GDM1 (cell line): ENCODE data around the gene PTPRN2.
"Not testable (repeated sequence)": the region's sequence is repeated elsewhere in the genome, so short reads cannot be mapped to it uniquely, and the experiment has no call there.

Experiments
- DNase-seq: peaks from one replicate; lab custom pipeline; 2025; lab: John Stamatoyannopoulos, UW

PTPRN2 gene

GRCh38 chr7:157923903-157924630 is 663.6 kb downstream of the PTPRN2 start:
- DNase-seq, result no peak

GRCh38 chr7:157922576-157922975 is 665.0 kb downstream of the PTPRN2 start:
- no peak for DNase-seq

GRCh38 chr7:157918326-157919080 is 669.1 kb downstream of the PTPRN2 start:
- no peak for DNase-seq

- no peak for DNase-seq
Measured at GRCh38 chr7:157916946-157917640, 670.5 kb downstream of the PTPRN2 start.

DNA sequence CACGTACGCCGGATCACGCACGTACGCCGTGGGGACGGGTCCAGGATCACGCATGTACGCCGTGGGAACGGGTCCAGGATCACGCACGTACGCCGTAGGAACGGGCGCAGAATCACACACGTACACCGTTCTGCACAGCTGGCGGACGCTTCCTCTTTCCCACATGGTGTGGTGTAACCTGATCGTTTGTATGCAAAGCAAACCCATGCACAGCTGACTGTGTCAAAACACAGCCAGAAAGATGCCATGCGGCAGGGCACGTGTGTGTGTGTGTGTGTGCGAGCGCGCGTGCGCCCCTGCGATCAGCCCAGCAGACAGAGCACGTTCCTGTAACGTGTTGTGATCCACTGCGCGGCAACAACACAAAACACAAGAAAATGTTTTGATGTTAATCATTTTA is 677.2 kb downstream of the PTPRN2 start:
- DNase-seq, result no peak

GRCh38 chr7:157910045-157910444 is 677.6 kb downstream of the PTPRN2 start:
- not testable (repeated sequence) for DNase-seq

- DNase-seq, result no peak
Measured at GRCh38 chr7:157909370-157909769, 678.3 kb downstream of the PTPRN2 start.

- no peak for DNase-seq
Measured at GRCh38 chr7:157908006-157908782, 679.4 kb downstream of the PTPRN2 start.

GRCh38 chr7:157907091-157907490 is 680.5 kb downstream of the PTPRN2 start:
- no peak for DNase-seq

DNA sequence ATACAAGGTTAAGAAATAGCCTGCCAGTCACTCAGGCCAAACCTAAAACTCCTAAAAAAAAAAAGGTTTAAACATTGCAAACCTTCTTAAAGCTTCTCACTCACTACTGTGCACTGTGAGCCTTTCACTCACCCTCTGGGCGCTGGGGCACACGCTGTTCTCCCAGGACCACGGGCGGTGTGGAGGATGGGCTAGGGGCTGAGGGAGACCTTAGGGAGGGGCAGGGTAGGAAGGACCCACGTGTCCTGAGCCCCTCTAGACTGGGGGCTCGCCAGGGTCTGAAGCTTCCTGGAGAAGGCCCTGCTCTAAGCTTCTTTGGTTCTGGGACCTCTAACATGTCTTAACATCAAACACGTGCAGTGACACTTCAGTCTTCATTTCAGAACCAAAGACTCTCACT is 681.0 kb downstream of the PTPRN2 start:
- no peak for DNase-seq

- DNase-seq, result no peak
Measured at GRCh38 chr7:157905651-157906461, 681.8 kb downstream of the PTPRN2 start.

GRCh38 chr7:157904866-157905570 is 682.6 kb downstream of the PTPRN2 start:
- no peak for DNase-seq

DNA sequence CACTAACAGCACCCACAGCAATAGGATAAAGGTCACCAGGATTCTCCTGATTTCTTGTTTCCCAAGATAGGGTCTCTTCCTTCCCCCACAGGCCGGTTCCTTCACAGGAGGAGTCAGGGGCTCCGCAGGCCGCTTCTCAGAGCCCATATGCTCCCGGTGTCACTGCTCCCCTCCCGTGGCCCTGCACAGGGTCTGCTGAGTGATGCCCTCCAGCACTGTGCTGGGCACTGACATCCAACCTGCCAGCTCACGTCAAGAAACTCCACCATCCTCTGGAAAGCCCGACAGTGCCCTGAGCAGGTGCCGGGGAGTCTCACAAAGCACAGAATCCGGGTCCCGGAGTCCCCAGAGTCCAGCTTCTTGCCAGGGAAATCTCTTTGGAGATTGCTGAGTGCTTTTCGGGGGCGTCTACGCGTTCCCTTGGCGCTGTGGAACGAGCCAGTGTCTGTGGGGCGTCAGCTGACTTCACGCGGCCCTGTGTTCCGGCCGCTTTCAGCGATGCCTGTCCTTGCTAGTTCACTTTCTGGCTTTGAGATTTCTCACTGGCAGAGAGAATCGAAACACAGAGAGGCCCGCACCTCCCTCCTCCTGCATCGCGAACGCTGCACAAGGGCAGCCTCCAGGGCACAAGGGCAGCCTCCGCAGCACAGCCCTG is 683.3 kb downstream of the PTPRN2 start:
- DNase-seq, result no peak

DNA sequence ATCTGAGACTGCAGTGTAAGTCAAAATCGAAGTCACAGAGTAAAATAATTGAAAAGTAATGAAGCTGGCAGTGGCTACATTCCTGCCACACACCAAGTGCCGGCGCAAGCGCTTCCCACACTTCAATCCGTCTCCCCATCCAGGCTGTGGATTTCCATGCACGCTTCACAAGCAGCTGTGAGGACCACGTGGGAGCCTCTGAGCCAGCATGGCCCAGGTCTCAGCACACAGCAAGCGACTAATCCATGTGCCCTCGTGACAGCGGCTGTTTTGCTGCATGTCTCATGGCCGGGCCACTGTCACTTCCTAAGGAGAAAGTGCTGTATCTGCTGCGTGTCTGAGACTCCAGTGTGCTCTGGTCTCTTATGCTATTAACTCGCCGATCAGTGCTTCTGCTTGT is 683.9 kb downstream of the PTPRN2 start:
- DNase-seq, result no peak

GRCh38 chr7:157903296-157903695 is 684.3 kb downstream of the PTPRN2 start:
- DNase-seq, result no peak

- DNase-seq, result not testable (repeated sequence)
Measured at GRCh38 chr7:157901816-157902610, 685.6 kb downstream of the PTPRN2 start.

DNA sequence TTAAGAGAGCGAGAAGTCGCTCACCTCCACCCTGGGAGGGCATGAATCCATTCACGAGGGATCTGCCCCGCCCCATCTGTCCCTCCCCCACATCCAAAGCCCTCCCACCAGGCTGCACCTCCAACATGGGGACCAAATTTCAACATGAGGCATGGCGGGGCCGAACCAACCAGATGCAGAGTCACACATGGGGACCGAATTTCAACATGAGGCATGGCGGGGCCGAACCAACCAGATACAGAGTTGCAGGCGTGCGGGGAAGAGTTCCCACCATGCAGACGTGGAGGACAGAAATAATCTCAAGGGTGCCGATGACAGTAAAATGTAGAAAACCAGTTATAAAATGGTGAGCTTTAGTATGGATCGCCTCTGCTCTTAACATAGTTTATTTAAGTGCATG is 686.5 kb downstream of the PTPRN2 start:
- no peak for DNase-seq

GRCh38 chr7:157900556-157900955 is 687.1 kb downstream of the PTPRN2 start:
- no peak for DNase-seq

- no peak for DNase-seq
Measured at GRCh38 chr7:157900011-157900410, 687.6 kb downstream of the PTPRN2 start.
